ENCODE measurements around the gene SOCS1. TPM values are rescaled to one million over a fixed set of nuclear protein-coding genes. Genes with fewer than 3 reads are reported as not detected.

Gene SOCS1
- total RNA-seq, 2 experiments from 2014 or later: 30.8 to 32.9 TPM

- Mint-ChIP-seq H3K4me1 (peaks cover 40% of the 10 kb centered on the region), H3K9me3 (no peaks in the 10 kb centered on the region), H3K27ac (peak overlapping the region; percentile 71), H3K36me3 (peaks cover 9% of the 10 kb centered on the region), H3K4me3 (no peak overlapping the region), H3K27me3 (no peaks in the 10 kb centered on the region)
- DNase-seq: peak; percentile 62
Observed at GRCh38 chr16:11258553-11259492, 2.8 kb upstream of the SOCS1 start.

- peak overlapping the region; percentile 97 for H3K27ac Mint-ChIP-seq
Observed at GRCh38 chr16:11257131-11257938, 1.3 kb upstream of the SOCS1 start.

GRCh38 chr16:11256661-11257130 lies 692 bp upstream of the SOCS1 start:
- H3K27me3 Mint-ChIP-seq: no peaks in the 10 kb centered on the region
- H3K9me3 Mint-ChIP-seq: no peaks in the 10 kb centered on the region
- H3K4me3 Mint-ChIP-seq: peak overlapping the region; percentile 94
- H3K27ac Mint-ChIP-seq: peak overlapping the region; percentile 97
- DNase-seq: no peak
- peaks cover 44% of the 10 kb centered on the region for H3K4me1 Mint-ChIP-seq
- H3K36me3 Mint-ChIP-seq: peaks cover 29% of the 10 kb centered on the region

More at GRCh38 chr16:11257131-11257938, 1.3 kb upstream of the SOCS1 start:
- H3K36me3 Mint-ChIP-seq: peaks cover 23% of the 10 kb centered on the region
- no peaks in the 10 kb centered on the region for H3K9me3 Mint-ChIP-seq
- peaks cover 38% of the 10 kb centered on the region for H3K4me1 Mint-ChIP-seq
- peak overlapping the region; percentile 94 for H3K4me3 Mint-ChIP-seq
- H3K27me3 Mint-ChIP-seq: no peaks in the 10 kb centered on the region
- peak; percentile 62 for DNase-seq

- Mint-ChIP-seq H3K9me3 (no peaks in the 10 kb centered on the region), H3K27me3 (no peaks in the 10 kb centered on the region), H3K36me3 (peaks cover 42% of the 10 kb centered on the region), H3K4me1 (peaks cover 56% of the 10 kb centered on the region), H3K27ac (peak overlapping the region; percentile 96), H3K4me3 (peak overlapping the region; percentile 96)
- peak; percentile 73 for DNase-seq
Observed at GRCh38 chr16:11254913-11255736, 879 bp downstream of the SOCS1 start.

GRCh38 chr16:11253995-11254912 lies 1.8 kb downstream of the SOCS1 start:
- peaks cover 53% of the 10 kb centered on the region for H3K4me1 Mint-ChIP-seq
- H3K4me3 Mint-ChIP-seq: peak overlapping the region; percentile 96
- H3K27ac Mint-ChIP-seq: peak overlapping the region; percentile 96
- no peaks in the 10 kb centered on the region for H3K9me3 Mint-ChIP-seq
- no peak for DNase-seq
- H3K27me3 Mint-ChIP-seq: no peaks in the 10 kb centered on the region
- H3K36me3 Mint-ChIP-seq: peaks cover 42% of the 10 kb centered on the region

- peak; percentile 72 for DNase-seq
- H3K27ac Mint-ChIP-seq: peak overlapping the region; percentile 96
- H3K36me3 Mint-ChIP-seq: peaks cover 45% of the 10 kb centered on the region
- H3K9me3 Mint-ChIP-seq: no peaks in the 10 kb centered on the region
- peaks cover 44% of the 10 kb centered on the region for H3K4me1 Mint-ChIP-seq
- H3K27me3 Mint-ChIP-seq: no peaks in the 10 kb centered on the region
- peak overlapping the region; percentile 96 for H3K4me3 Mint-ChIP-seq
Observed at GRCh38 chr16:11253009-11253994, 2.7 kb downstream of the SOCS1 start.

- Mint-ChIP-seq H3K27ac (peak overlapping the region; percentile 96), H3K9me3 (no peaks in the 10 kb centered on the region), H3K27me3 (no peaks in the 10 kb centered on the region), H3K4me3 (peak overlapping the region; percentile 96), H3K36me3 (peaks cover 47% of the 10 kb centered on the region), H3K4me1 (peaks cover 41% of the 10 kb centered on the region)
- DNase-seq: no peak
Observed at GRCh38 chr16:11252482-11252931, 3.5 kb downstream of the SOCS1 start.

- peaks cover 48% of the 10 kb centered on the region for H3K36me3 Mint-ChIP-seq
- H3K27me3 Mint-ChIP-seq: no peaks in the 10 kb centered on the region
- H3K27ac Mint-ChIP-seq: peak overlapping the region; percentile 96
- DNase-seq: peak; percentile 80
- H3K4me3 Mint-ChIP-seq: peak overlapping the region; percentile 96
- peaks cover 38% of the 10 kb centered on the region for H3K4me1 Mint-ChIP-seq
- no peaks in the 10 kb centered on the region for H3K9me3 Mint-ChIP-seq
Observed at GRCh38 chr16:11251525-11252481, 4.2 kb downstream of the SOCS1 start.

- no peaks in the 10 kb centered on the region for H3K27me3 Mint-ChIP-seq
- peak overlapping the region; percentile 96 for H3K27ac Mint-ChIP-seq
- no peaks in the 10 kb centered on the region for H3K9me3 Mint-ChIP-seq
- H3K4me1 Mint-ChIP-seq: peaks cover 40% of the 10 kb centered on the region
- peak overlapping the region; percentile 29 for H3K4me3 Mint-ChIP-seq
- no peak for DNase-seq
- peaks cover 48% of the 10 kb centered on the region for H3K36me3 Mint-ChIP-seq
Observed at GRCh38 chr16:11250786-11251524, 5.0 kb downstream of the SOCS1 start.

GRCh38 chr16:11250091-11250785 lies 5.8 kb downstream of the SOCS1 start:
- no peaks in the 10 kb centered on the region for H3K9me3 Mint-ChIP-seq
- H3K4me1 Mint-ChIP-seq: peaks cover 45% of the 10 kb centered on the region
- peak overlapping the region; percentile 70 for H3K27ac Mint-ChIP-seq
- DNase-seq: no peak
- no peaks in the 10 kb centered on the region for H3K27me3 Mint-ChIP-seq
- H3K4me3 Mint-ChIP-seq: peak overlapping the region; percentile 29
- peaks cover 46% of the 10 kb centered on the region for H3K36me3 Mint-ChIP-seq

Data from activated naive CD8-positive, alpha-beta T cell treated with anti-CD3 and anti-CD28 coated beads for 36 hours (primary cell).